Body of pancreas (tissue), 4 donors: Measurements from ENCODE around the gene UBE2I. TPM values are rescaled to one million over a fixed set of nuclear protein-coding genes. Genes with fewer than 3 reads are reported as not detected.

Source experiments
- ATAC-seq: fragments of 150-250 bp; one replicate; pipeline ENCODE4 v1.9.1; 2016
- DNase-seq, 4 donors: peaks; one replicate each; pipeline ENCODE4 v3.0.0-alpha.2; 2019
- H3K27ac ChIP-seq, 4 donors: fragments of 200-600 bp; sonication (generic); 1 replicate in 3 of 4; 2 replicates in 1 of 4; pipeline versions ENCODE4 v1.5.1 to v1.6.1; 2016 to 2019; ENCODE audit warnings: mild to moderate bottlenecking in 1 of 4, mixed read lengths in 1 of 4, moderate library complexity in 1 of 4
- H3K27me3 ChIP-seq, 2 donors: fragments of 200-600 bp; sonication (generic); one replicate each; pipeline ENCODE4 v1.6.0; 2016; ENCODE audit warnings: mild to moderate bottlenecking in 1 of 2
- H3K36me3 ChIP-seq, 2 donors: fragments of 200-600 bp; sonication (generic); replicated peaks in 1 of 2; 2 replicates each; pipeline ENCODE4 v1.5.1; 2016; ENCODE audit warnings: low read depth in 2 of 2; ENCODE audit not compliant: insufficient read depth in 1 of 2
- H3K4me1 ChIP-seq: fragments of 200-600 bp; sonication (generic); one replicate; pipeline ENCODE4 v1.6.0; 2016
- H3K4me3 ChIP-seq, 2 donors: fragments of 200-600 bp; sonication (generic); 1 replicate in 1 of 2; 2 replicates in 1 of 2; pipeline ENCODE4 v1.5.1; 2016 to 2019
- H3K9me3 ChIP-seq, 3 donors: fragments of 200-600 bp; sonication (generic); 1 replicate in 2 of 3; 2 replicates in 1 of 3; pipeline ENCODE4 v1.5.1; 2016
- POLR2A ChIP-seq, 3 donors: fragments of 450-650 bp; IDR thresholded peaks; one replicate each; pipeline ENCODE4 v1.6.1; 2016; ENCODE audit warnings: antibody characterized with exemption in 3 of 3, mild to moderate bottlenecking in 2 of 3
- WGBS, 2 donors: methylation state at CpG; one replicate each; pipeline ENCODE4 v1.1.5; 2017; 5-methylcytosine and 5-hydroxymethylcytosine counted together
- intact Hi-C: fragments of 100-400 bp; cut with DNase I; formaldehyde crosslinking; loops from one replicate; pipeline ENCODE4 v1.15.1; 2023
- total RNA-seq, 2 donors: library from RNA; depleted of rRNA; stranded (reverse); fragments of >200 nt; gene quantifications; one replicate each; pipeline ENCODE4 v1.1.0, GENCODE V29; 2016
- TF ChIP-seq, protein P1 (sequence below), 7 experiments: fragments of 450-650 bp in 4 of 7; fragments of 200-600 bp in 3 of 7; sonication (generic) in 3 of 7; IDR thresholded peaks; one replicate each; pipeline ENCODE4 v1.5.1; 2016 to 2019; ENCODE audit warnings: antibody characterized with exemption in 7 of 7

The UBE2I gene
- total RNA-seq, 2 donors from 2014 or later: 25.9 to 81.7 TPM

DNA sequence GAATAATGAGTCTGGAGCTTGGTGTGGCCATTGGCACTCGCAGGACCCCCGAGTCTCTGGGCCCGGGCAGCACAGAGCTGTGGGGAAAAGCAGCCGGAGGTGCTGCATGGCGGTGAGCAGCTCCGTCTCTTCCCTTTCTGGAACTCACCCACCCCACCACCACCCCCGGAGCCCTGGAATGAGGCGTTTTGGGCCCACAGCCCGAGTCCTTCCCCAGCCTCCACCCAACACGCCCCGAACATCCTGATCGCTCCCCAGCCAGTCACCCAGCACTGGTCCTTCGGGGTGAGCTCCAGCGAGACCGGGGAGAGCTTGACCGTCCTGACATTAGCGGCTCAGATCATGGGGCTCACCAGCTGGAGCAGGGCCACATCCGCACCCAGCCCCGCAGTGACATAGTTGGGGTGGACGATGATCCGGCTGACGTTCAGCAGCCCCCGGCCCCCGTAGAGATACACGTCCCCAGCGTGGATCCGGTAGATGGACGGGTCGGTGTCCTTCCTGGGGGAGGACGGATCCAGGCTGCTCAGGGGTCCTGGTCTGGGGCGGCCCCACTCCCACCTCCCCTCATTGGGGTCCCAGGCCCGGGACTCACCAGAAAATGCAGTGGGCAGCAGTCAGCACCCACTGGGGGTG is 47.1 kb upstream of the UBE2I start:
- ATAC-seq (no peak), DNase-seq (no peak)
- Histone ChIP-seq H3K36me3 (no peaks in the 10 kb centered on the region), H3K4me3 (no peak overlapping the region), H3K4me1 (peaks cover 9% of the 10 kb centered on the region), H3K27ac (no peak overlapping the region), H3K9me3 (no peaks in the 10 kb centered on the region), H3K27me3 (peaks cover 0 to 10% of the 10 kb centered on the region in 2 donors)
- 59 to 65% methylated on average over 8 to 30 of the region's 32 CpGs for WGBS, 2 donors
- intact Hi-C loops: no loop called here
- TF ChIP-seq POLR2A (IDR thresholded peaks at IDR 0.05): no peak
- TF ChIP-seq, protein P1, sequence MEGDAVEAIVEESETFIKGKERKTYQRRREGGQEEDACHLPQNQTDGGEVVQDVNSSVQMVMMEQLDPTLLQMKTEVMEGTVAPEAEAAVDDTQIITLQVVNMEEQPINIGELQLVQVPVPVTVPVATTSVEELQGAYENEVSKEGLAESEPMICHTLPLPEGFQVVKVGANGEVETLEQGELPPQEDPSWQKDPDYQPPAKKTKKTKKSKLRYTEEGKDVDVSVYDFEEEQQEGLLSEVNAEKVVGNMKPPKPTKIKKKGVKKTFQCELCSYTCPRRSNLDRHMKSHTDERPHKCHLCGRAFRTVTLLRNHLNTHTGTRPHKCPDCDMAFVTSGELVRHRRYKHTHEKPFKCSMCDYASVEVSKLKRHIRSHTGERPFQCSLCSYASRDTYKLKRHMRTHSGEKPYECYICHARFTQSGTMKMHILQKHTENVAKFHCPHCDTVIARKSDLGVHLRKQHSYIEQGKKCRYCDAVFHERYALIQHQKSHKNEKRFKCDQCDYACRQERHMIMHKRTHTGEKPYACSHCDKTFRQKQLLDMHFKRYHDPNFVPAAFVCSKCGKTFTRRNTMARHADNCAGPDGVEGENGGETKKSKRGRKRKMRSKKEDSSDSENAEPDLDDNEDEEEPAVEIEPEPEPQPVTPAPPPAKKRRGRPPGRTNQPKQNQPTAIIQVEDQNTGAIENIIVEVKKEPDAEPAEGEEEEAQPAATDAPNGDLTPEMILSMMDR (IDR thresholded peaks at IDR 0.05): no peak

DNA sequence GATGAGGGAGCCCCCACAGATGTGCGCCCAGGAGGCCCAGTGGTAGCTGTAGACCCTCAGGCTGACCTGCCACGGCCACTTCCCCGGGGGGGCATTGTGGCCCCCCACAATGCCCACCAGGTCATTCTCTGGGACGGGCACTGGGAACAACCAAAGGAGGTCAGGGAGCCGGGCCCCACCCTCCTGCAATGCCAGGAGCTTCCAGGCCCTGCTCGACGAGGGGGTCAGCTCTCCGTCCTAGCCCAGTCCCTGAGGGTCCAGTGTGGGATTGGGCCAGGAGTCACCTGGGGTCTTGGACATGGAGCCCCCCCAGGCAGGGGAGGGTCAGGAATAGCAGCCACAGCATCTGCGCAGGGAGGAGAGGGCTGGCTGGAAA is 46.6 kb upstream of the UBE2I start:
- WGBS, 2 donors: 54 to 86% methylated on average over 1 to 9 of the region's 9 CpGs
- intact Hi-C loops: no loop called here
- DNase-seq (no peak), ATAC-seq (no peak)
- H3K36me3 ChIP-seq: no peaks in the 10 kb centered on the region
- H3K27me3 ChIP-seq: peaks cover 0 to 10% of the 10 kb centered on the region in 2 donors
- no peak overlapping the region for H3K4me3 ChIP-seq
- peaks cover 9% of the 10 kb centered on the region for H3K4me1 ChIP-seq
- H3K27ac ChIP-seq: no peak overlapping the region
- H3K9me3 ChIP-seq: no peaks in the 10 kb centered on the region
- TF ChIP-seq POLR2A (IDR thresholded peaks at IDR 0.05): no peak
- TF ChIP-seq, protein P1 (IDR thresholded peaks at IDR 0.05): no peak

DNA sequence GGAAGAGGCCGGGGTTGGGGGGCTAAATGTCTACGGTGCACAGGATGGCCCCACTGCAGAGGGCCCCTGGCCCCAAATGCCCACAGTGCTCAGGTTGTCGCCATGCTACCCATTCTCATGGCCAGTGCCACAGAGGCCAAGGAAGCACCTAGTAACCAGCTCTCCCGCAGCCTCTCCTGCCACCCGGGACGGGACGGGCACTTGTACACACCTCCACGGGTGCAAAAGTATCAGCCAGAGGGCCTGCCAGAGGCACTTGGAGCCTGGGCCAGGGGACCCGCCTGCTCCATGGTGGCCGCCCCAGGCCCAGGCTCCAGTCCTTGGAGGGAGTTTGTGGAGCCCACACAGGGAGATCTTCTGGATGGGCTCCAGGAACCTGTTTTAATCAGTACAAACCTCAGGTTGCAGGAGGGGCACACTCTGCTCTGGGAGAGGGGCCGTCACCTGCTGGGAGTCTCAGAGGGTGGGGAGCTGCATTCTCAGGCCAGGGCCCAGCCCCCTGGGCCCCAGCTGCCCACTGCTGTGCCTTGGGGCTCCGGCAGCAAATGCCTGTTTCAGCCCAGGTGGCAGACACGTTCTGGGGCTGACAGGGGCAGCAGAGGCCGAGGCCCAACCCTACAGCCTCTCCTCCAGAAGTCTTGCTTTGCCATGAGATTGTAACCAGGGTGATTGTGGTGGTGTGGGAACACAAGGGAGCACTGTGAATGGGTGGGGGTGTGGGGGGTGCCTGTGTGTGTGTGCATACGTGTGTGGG is 45.7 kb upstream of the UBE2I start:
- DNase-seq: no peak
- intact Hi-C loops: no loop called here
- TF ChIP-seq, protein P1 (IDR thresholded peaks at IDR 0.05): no peak
- no peak for TF ChIP-seq POLR2A (IDR thresholded peaks at IDR 0.05)
- Histone ChIP-seq H3K4me1 (peaks cover 8% of the 10 kb centered on the region), H3K36me3 (no peaks in the 10 kb centered on the region), H3K27ac (no peak overlapping the region), H3K27me3 (peaks cover 0 to 10% of the 10 kb centered on the region in 2 donors), H3K9me3 (no peaks in the 10 kb centered on the region), H3K4me3 (no peak overlapping the region)
- ATAC-seq: no peak
- 66 to 73% methylated on average over 2 to 15 of the region's 15 CpGs for WGBS, 2 donors

DNA sequence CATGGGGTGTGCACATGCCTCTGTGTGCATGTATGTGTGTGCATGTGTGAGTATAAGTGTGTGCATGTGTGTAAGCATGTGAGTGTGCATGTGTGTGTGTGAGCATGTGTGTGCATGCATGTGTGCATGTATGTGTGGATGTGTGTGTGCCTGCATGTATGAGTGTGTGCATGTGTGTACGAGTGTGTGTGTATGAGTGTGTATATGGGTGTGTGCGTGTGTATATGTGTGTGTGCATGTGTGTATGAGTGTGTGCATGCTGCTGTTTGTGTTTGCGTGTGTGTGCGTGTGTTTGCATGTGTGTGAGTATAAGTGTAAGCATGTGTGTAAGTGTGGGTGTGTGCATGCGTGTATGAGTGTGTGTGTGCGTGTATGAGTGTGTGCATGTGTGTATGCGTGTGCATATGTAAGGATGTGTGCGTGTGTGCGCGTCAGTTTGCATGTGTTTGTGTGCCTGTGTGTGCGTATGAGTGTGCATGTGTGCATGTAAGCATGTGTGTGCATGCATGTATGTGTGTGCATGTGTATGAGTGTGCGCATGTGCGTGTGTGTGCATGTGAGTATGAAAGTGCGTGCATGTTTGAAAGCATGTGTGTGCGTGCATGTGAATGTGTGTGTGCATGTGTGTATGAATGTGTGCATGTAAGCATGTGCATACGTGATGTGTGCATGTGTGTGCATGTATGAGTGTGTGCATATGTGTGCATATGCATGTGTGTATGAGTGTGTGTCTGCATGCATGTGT is 44.9 kb upstream of the UBE2I start:
- Histone ChIP-seq H3K4me1 (peaks cover under 1% of the 10 kb centered on the region), H3K9me3 (no peaks in the 10 kb centered on the region), H3K27me3 (peaks cover 0 to 6% of the 10 kb centered on the region in 2 donors), H3K27ac (no peak overlapping the region), H3K4me3 (no peak overlapping the region), H3K36me3 (no peaks in the 10 kb centered on the region)
- DNase-seq (no peak), ATAC-seq (no peak)
- 81 to 88% methylated on average over 16 of the region's 16 CpGs for WGBS, 2 donors
- intact Hi-C loops: no loop called here
- TF ChIP-seq POLR2A (IDR thresholded peaks at IDR 0.05): no peak
- TF ChIP-seq, protein P1 (IDR thresholded peaks at IDR 0.05): no peak
